Naive thymus-derived CD4-positive, alpha-beta T cell (primary cell): ENCODE measurements around the gene DDX28. TPM values are rescaled to one million over a fixed set of nuclear protein-coding genes. Genes with fewer than 3 reads are reported as not detected.
"Not testable (repeated sequence)": the region's sequence is repeated elsewhere in the genome, so short reads cannot be mapped to it uniquely, and the experiment has no call there.

Source experiments
- ATAC-seq: fragments of 150-1000 bp; cut with Tn5 transposase; 2 replicates; pipeline ENCODE4 v1.10.0; 2021; ENCODE audit warnings: mild to moderate bottlenecking, moderate library complexity
- CTCF ChIA-PET: fragments of 350-600 bp; sonication (Branson Sonifier 250); formaldehyde crosslinking; loops from one replicate; lab custom pipeline; 2021; ENCODE audit warnings: antibody characterized with exemption; lab: Charles Lee
- POLR2A ChIA-PET: fragments of 350-600 bp; sonication (Branson Sonifier 250); formaldehyde crosslinking; loops from one replicate; lab custom pipeline; 2021; ENCODE audit warnings: antibody characterized with exemption, inconsistent platforms; lab: Charles Lee
- DNase-seq, 9 donors: peaks; one replicate each; pipeline versions ENCODE4 v3.0.0 to v3.0.0-alpha.2; 2020 to 2022; ENCODE audit warnings: mixed read lengths in 1 of 9
- H3K27ac ChIP-seq: one replicate; pipeline ENCODE4 v1.7.0; 2013; ENCODE audit warnings: mild to moderate bottlenecking, low read depth, low read length, moderate library complexity
- H3K27me3 ChIP-seq, 2 donors: one replicate each; pipeline ENCODE4 v1.7.0; 2013; ENCODE audit warnings: low read length in 2 of 2, mild to moderate bottlenecking in 2 of 2, moderate library complexity in 2 of 2; ENCODE audit not compliant: control insufficient read depth in 2 of 2, insufficient read depth in 2 of 2
- H3K36me3 ChIP-seq, 3 experiments: 1 replicate in 2 of 3; 2 replicates in 1 of 3; pipeline ENCODE4 v1.7.0; 2013; ENCODE audit warnings: low read length in 3 of 3, mild to moderate bottlenecking in 3 of 3, moderate library complexity in 1 of 3; ENCODE audit not compliant: insufficient read depth in 3 of 3, control insufficient read depth in 2 of 3
- H3K4me1 ChIP-seq, 2 donors: one replicate each; pipeline ENCODE4 v1.7.0; 2013; ENCODE audit warnings: low read length in 2 of 2, mild to moderate bottlenecking in 2 of 2, moderate library complexity in 1 of 2; ENCODE audit not compliant: control insufficient read depth in 2 of 2, insufficient read depth in 2 of 2
- H3K4me3 ChIP-seq: 2 replicates; pipeline ENCODE4 v1.7.0; 2013; ENCODE audit warnings: mild to moderate bottlenecking, low read length
- H3K9me3 ChIP-seq, 3 experiments: 1 replicate in 2 of 3; 2 replicates in 1 of 3; pipeline ENCODE4 v1.7.0; 2013; ENCODE audit warnings: low read length in 3 of 3; ENCODE audit not compliant: control insufficient read depth in 2 of 3
- H3K27ac Mint-ChIP-seq, 9 donors: one replicate each; pipeline ENCODE4 v1.8.0; 2020 to 2022; ENCODE audit warnings: mixed read lengths in 9 of 9, mild to moderate bottlenecking in 8 of 9, moderate library complexity in 5 of 9, inconsistent platforms in 2 of 9
- H3K27me3 Mint-ChIP-seq, 5 donors: one replicate each; pipeline ENCODE4 v1.8.0; 2021 to 2022; ENCODE audit warnings: mixed read lengths in 5 of 5, mild to moderate bottlenecking in 1 of 5
- H3K36me3 Mint-ChIP-seq, 5 donors: one replicate each; pipeline ENCODE4 v1.8.0; 2020 to 2022; ENCODE audit warnings: mixed read lengths in 5 of 5, mild to moderate bottlenecking in 3 of 5, inconsistent platforms in 1 of 5
- H3K4me1 Mint-ChIP-seq, 7 donors: one replicate each; pipeline ENCODE4 v1.8.0; 2020 to 2022; ENCODE audit warnings: mixed read lengths in 7 of 7, mild to moderate bottlenecking in 3 of 7, inconsistent platforms in 1 of 7
- H3K4me3 Mint-ChIP-seq, 10 donors: one replicate each; pipeline ENCODE4 v1.8.0; 2020 to 2022; ENCODE audit warnings: mild to moderate bottlenecking in 10 of 10, mixed read lengths in 10 of 10, moderate library complexity in 6 of 10, inconsistent platforms in 2 of 10
- H3K9me3 Mint-ChIP-seq, 11 donors: one replicate each; pipeline ENCODE4 v1.8.0; 2020 to 2022; ENCODE audit warnings: mixed read lengths in 11 of 11, mild to moderate bottlenecking in 4 of 11, inconsistent platforms in 1 of 11, moderate library complexity in 1 of 11
- intact Hi-C, 2 donors: fragments of 100-400 bp; cut with micrococcal nuclease; formaldehyde crosslinking; loops; one replicate each; pipeline ENCODE4 v1.15.1; 2023
- polyA plus RNA-seq, 2 donors: library from polyadenylated mRNA; unstranded; fragments of 300-500 nt; fragmentation: Illumina TruSeq; gene quantifications; one replicate each; pipeline ENCODE4 v1.2.3, GENCODE V29; 2021
- total RNA-seq, 6 experiments: library from RNA in 5 of 6; stranded (reverse) in 5 of 6; gene quantifications; 1 replicate in 5 of 6; 2 replicates in 1 of 6; pipeline ENCODE4 v1.2.3 and lab custom pipeline; 2021 to 2026

Gene DDX28
- total and polyA plus RNA-seq, 7 experiments from 2014 or later: 15.5 to 67.7 (median 19.5) TPM

GRCh38 chr16:68005211-68005610, 17.8 kb downstream of the DDX28 start:
- Histone ChIP-seq H3K9me3 (no peaks in the 10 kb centered on the region), H3K4me1 (peaks cover 35 to 51% of the 10 kb centered on the region in 2 donors), H3K36me3 (no peaks in the 10 kb centered on the region), H3K4me3 (peak overlapping the region; percentile 23), H3K27ac (peak overlapping the region; percentile 50), H3K27me3 (no peaks in the 10 kb centered on the region)
- H3K9me3 Mint-ChIP-seq: peaks cover 0 to 2% (median 0%) of the 10 kb centered on the region in 11 donors
- CTCF ChIA-PET: interaction anchor here (0.6 to 1.8 kb wide), 7 partner anchors 11 to 212 kb away, joined by 3 to 13 read pairs (median 3); partner anchors contain the start of genes DDX28 and DUS2
- peak overlapping the region in 9 of 10 donors; percentile 40 to 85 (median 63) for H3K4me3 Mint-ChIP-seq
- no peak for DNase-seq
- peaks cover 0 to 1% (median 0%) of the 10 kb centered on the region in 5 donors for H3K36me3 Mint-ChIP-seq
- H3K27me3 Mint-ChIP-seq: no peaks in the 10 kb centered on the region
- intact Hi-C loops: no loop called here
- POLR2A ChIA-PET: interaction anchor here (0.9 to 20.6 kb wide), 17 partner anchors 8 to 468 kb away, joined by 3 to 422 read pairs (median 7); partner anchors contain the start of genes CTCF, DDX28, DPEP2NB and DUS2
- no peak for ATAC-seq
- H3K27ac Mint-ChIP-seq: peak overlapping the region; percentile 91 to 100 (median 97)
- H3K4me1 Mint-ChIP-seq: peaks cover 23 to 71% (median 49%) of the 10 kb centered on the region in 7 donors

- Histone ChIP-seq H3K4me3 (no peak overlapping the region), H3K4me1 (peaks cover 47 to 59% of the 10 kb centered on the region in 2 donors), H3K9me3 (no peaks in the 10 kb centered on the region), H3K36me3 (no peaks in the 10 kb centered on the region), H3K27me3 (no peaks in the 10 kb centered on the region), H3K27ac (no peak overlapping the region)
- POLR2A ChIA-PET: interaction anchor here (0.6 to 20.6 kb wide), 7 partner anchors 9 to 321 kb away, joined by 3 to 422 read pairs (median 4); partner anchors contain the start of genes DDX28, DPEP2NB, DUS2 and NFATC3
- Mint-ChIP-seq H3K9me3 (peaks cover 0 to 8% (median 0%) of the 10 kb centered on the region in 11 donors), H3K36me3 (peaks cover 0 to 8% (median 7%) of the 10 kb centered on the region in 5 donors), H3K4me3 (peak overlapping the region in 4 of 10 donors; percentile 7 to 40 (median 25)), H3K27me3 (no peaks in the 10 kb centered on the region), H3K27ac (peak overlapping the region in 8 of 9 donors; percentile 60 to 98 (median 88)), H3K4me1 (peaks cover 34 to 77% (median 53%) of the 10 kb centered on the region in 7 donors)
- DNase-seq: no peak
- CTCF ChIA-PET: interaction anchor here (0.9 to 1.8 kb wide), 7 partner anchors 9 to 232 kb away, joined by 3 to 7 read pairs (median 3); no protein-coding TSS in a partner anchor
- ATAC-seq: no peak
- intact Hi-C loops: no loop called here
These were observed 20.0 kb downstream of the DDX28 start for GRCh38 chr16:68003031-68003430.

- ATAC-seq: peak; percentile 26
- peak overlapping the region; percentile 75 for H3K4me3 ChIP-seq
- CTCF ChIA-PET: interaction anchor here (0.9 to 1.6 kb wide), 5 partner anchors 10 to 40 kb away, joined by 3 to 5 read pairs (median 4); no protein-coding TSS in a partner anchor
- H3K36me3 Mint-ChIP-seq: peaks cover 0 to 18% (median 7%) of the 10 kb centered on the region in 5 donors
- intact Hi-C loops: no loop called here
- H3K27me3 Mint-ChIP-seq: no peaks in the 10 kb centered on the region
- POLR2A ChIA-PET: interaction anchor here (0.7 to 20.6 kb wide), 21 partner anchors 9 to 194 kb away, joined by 3 to 422 read pairs (median 5); partner anchors contain the start of genes DDX28, DPEP2NB, DUS2 and NFATC3
- peak overlapping the region; percentile 84 to 99 (median 95) for H3K27ac Mint-ChIP-seq
- H3K27me3 ChIP-seq: no peaks in the 10 kb centered on the region
- H3K4me1 Mint-ChIP-seq: peaks cover 29 to 86% (median 57%) of the 10 kb centered on the region in 7 donors
- peaks cover 0 to 8% (median 0%) of the 10 kb centered on the region in 11 donors for H3K9me3 Mint-ChIP-seq
- DNase-seq: peak in 6 of 9 donors; percentile 37 to 63 (median 51)
- no peaks in the 10 kb centered on the region for H3K36me3 ChIP-seq
- peak overlapping the region; percentile 64 for H3K27ac ChIP-seq
- no peaks in the 10 kb centered on the region for H3K9me3 ChIP-seq
- H3K4me3 Mint-ChIP-seq: peak overlapping the region; percentile 80 to 94 (median 90)
- H3K4me1 ChIP-seq: peaks cover 34 to 51% of the 10 kb centered on the region in 2 donors
These were observed 22.6 kb downstream of the DDX28 start for GRCh38 chr16:68000450-68000849.

GRCh38 chr16:67999985-68000384, 23.0 kb downstream of the DDX28 start:
- peaks cover 28 to 86% (median 57%) of the 10 kb centered on the region in 7 donors for H3K4me1 Mint-ChIP-seq
- H3K27ac Mint-ChIP-seq: peak overlapping the region; percentile 84 to 99 (median 95)
- CTCF ChIA-PET: interaction anchor here (0.9 to 1.7 kb wide), 6 partner anchors 8 to 41 kb away, joined by 3 to 7 read pairs (median 4); no protein-coding TSS in a partner anchor
- Histone ChIP-seq H3K36me3 (no peaks in the 10 kb centered on the region), H3K4me3 (peak overlapping the region; percentile 75), H3K9me3 (no peaks in the 10 kb centered on the region), H3K27ac (peak overlapping the region; percentile 64), H3K4me1 (peaks cover 29 to 47% of the 10 kb centered on the region in 2 donors), H3K27me3 (no peaks in the 10 kb centered on the region)
- H3K27me3 Mint-ChIP-seq: no peaks in the 10 kb centered on the region
- intact Hi-C loops: loop anchor here in 1 of 2 donors (1.0 kb wide), 1 partner anchor 23 kb away; the partner anchor contains the start of genes DDX28 and DUS2
- peak; percentile 34 for ATAC-seq
- POLR2A ChIA-PET: interaction anchor here (0.7 to 20.6 kb wide), 22 partner anchors 9 to 437 kb away, joined by 3 to 422 read pairs (median 6); partner anchors contain the start of genes DDX28, DPEP2NB, DUS2 and NFATC3
- peak in 2 of 9 donors; percentile 27 to 39 for DNase-seq
- peaks cover 0 to 20% (median 7%) of the 10 kb centered on the region in 5 donors for H3K36me3 Mint-ChIP-seq
- peaks cover 0 to 8% (median 0%) of the 10 kb centered on the region in 11 donors for H3K9me3 Mint-ChIP-seq
- peak overlapping the region; percentile 80 to 94 (median 90) for H3K4me3 Mint-ChIP-seq

GRCh38 chr16:67998779-67999688, 24.0 kb downstream of the DDX28 start, which contains the start of gene DPEP2:
Gene DPEP2, minus strand, starts transcription at chr16:67999484. Its CDS starts 6,272 bp downstream, at chr16:67993212.
- peak in 8 of 9 donors; percentile 41 to 81 (median 70) for DNase-seq
- peak; percentile 94 for ATAC-seq
- ChIA-PET POLR2A (interaction anchor here (0.6 to 20.6 kb wide), 30 partner anchors 9 to 277 kb away, joined by 3 to 422 read pairs (median 4); partner anchors contain the start of genes DDX28, DPEP2NB, DUS2 and NUTF2), CTCF (interaction anchor here (0.6 to 1.8 kb wide), 8 partner anchors 9 to 124 kb away, joined by 3 to 10 read pairs (median 4); partner anchors contain the start of genes DDX28, DUS2 and NFATC3)
- not testable (repeated sequence) for H3K9me3 Mint-ChIP-seq, H3K36me3 ChIP-seq, H3K27me3 ChIP-seq, H3K27me3 Mint-ChIP-seq, H3K9me3 ChIP-seq
- peak within 1 kb of the TSS; percentile 64 for H3K27ac ChIP-seq
- Mint-ChIP-seq H3K4me1 (peaks cover 23 to 83% (median 58%) of the 10 kb centered on the region in 7 donors), H3K4me3 (peak within 1 kb of the TSS; percentile 80 to 94 (median 90)), H3K27ac (peak within 1 kb of the TSS; percentile 84 to 99 (median 95)), H3K36me3 (peaks cover 0 to 20% (median 7%) of the 10 kb centered on the region in 5 donors)
- peak within 1 kb of the TSS; percentile 75 for H3K4me3 ChIP-seq
- H3K4me1 ChIP-seq: peaks cover 25 to 39% of the 10 kb centered on the region in 2 donors
- intact Hi-C loops: loop anchor here in 1 of 2 donors (1.0 kb wide), 1 partner anchor 24 kb away; the partner anchor contains the start of genes DDX28 and DUS2
